Esophagus squamous epithelium (tissue), 5 donors: ENCODE measurements around the gene AOPEP. TPM values are rescaled to one million over a fixed set of nuclear protein-coding genes. Genes with fewer than 3 reads are reported as not detected.

ENCODE experiments used
- DNase-seq: peaks from one replicate; lab custom pipeline; 2025; lab: John Stamatoyannopoulos, UW
- H3K27ac ChIP-seq, 4 donors: fragments of 200-600 bp; sonication (generic); one replicate each; pipeline ENCODE4 v1.5.1; 2016 to 2019; ENCODE audit warnings: mild to moderate bottlenecking in 1 of 4
- H3K27me3 ChIP-seq, 4 donors: fragments of 200-600 bp; sonication (generic); 1 replicate in 3 of 4; 2 replicates in 1 of 4; pipeline versions ENCODE4 v1.5.1 to v1.6.0; 2017 to 2021; ENCODE audit warnings: antibody characterized with exemption in 1 of 4
- H3K36me3 ChIP-seq, 3 donors: fragments of 200-600 bp; sonication (generic); one replicate each; pipeline ENCODE4 v1.5.1; 2016 to 2019
- H3K4me1 ChIP-seq, 3 donors: fragments of 200-600 bp; sonication (generic); one replicate each; pipeline ENCODE4 v1.5.1; 2017 to 2019
- H3K4me3 ChIP-seq, 4 donors: fragments of 200-600 bp; sonication (generic); 1 replicate in 3 of 4; 2 replicates in 1 of 4; pipeline ENCODE4 v1.5.1; 2016 to 2019; ENCODE audit warnings: mild to moderate bottlenecking in 2 of 4, moderate library complexity in 1 of 4
- H3K9me3 ChIP-seq, 3 donors: fragments of 200-600 bp; sonication (generic); one replicate each; pipeline ENCODE4 v1.5.1; 2016 to 2019
- CTCF ChIP-seq, 6 experiments: fragments of 450-650 bp in 4 of 6; fragments of 200-600 bp in 2 of 6; sonication (generic) in 2 of 6; IDR thresholded peaks; one replicate each; pipeline ENCODE4 v1.5.1; 2016 to 2019; ENCODE audit warnings: antibody characterized with exemption in 6 of 6, mild to moderate bottlenecking in 4 of 6, moderate library complexity in 4 of 6
- POLR2A ChIP-seq, 4 donors: fragments of 450-650 bp; IDR thresholded peaks; one replicate each; pipeline ENCODE4 v1.6.1; 2017; ENCODE audit warnings: antibody characterized with exemption in 4 of 4, mild to moderate bottlenecking in 4 of 4, moderate library complexity in 3 of 4
- WGBS, 2 donors: methylation state at CpG; one replicate each; pipeline ENCODE4 v1.1.5; 2018; 5-methylcytosine and 5-hydroxymethylcytosine counted together
- intact Hi-C: fragments of 100-400 bp; cut with DNase I; formaldehyde crosslinking; loops from one replicate; pipeline ENCODE4 v1.15.0; 2022
- total RNA-seq, 4 donors: library from RNA; depleted of rRNA; stranded (reverse); fragments of >200 nt; gene quantifications; one replicate each; pipeline ENCODE4 v1.1.0, GENCODE V29; 2016
- donor health status: DM: yes; HTN: yes; CAD: no.

Gene AOPEP
- total RNA-seq, 4 donors from 2014 or later: 101 to 300 (median 115) TPM

GRCh38 chr9:94931740-94932139, 205.2 kb downstream of the AOPEP start:
- DNase-seq: no peak
- Histone ChIP-seq H3K36me3 (no peaks in the 10 kb centered on the region), H3K4me1 (peaks cover 0 to 32% (median 2%) of the 10 kb centered on the region in 3 donors), H3K9me3 (no peaks in the 10 kb centered on the region), H3K27me3 (no peaks in the 10 kb centered on the region), H3K4me3 (no peak overlapping the region), H3K27ac (no peak overlapping the region)
- TF ChIP-seq CTCF (IDR thresholded peaks at IDR 0.05): no peak
- TF ChIP-seq POLR2A (IDR thresholded peaks at IDR 0.05): no peak
- intact Hi-C loops: loop anchor here (10.0 kb wide), 1 partner anchor 137 kb away; no protein-coding TSS in a partner anchor
- WGBS, 2 donors: 67 to 89% methylated on average over 5 of the region's 5 CpGs

- no peak for DNase-seq
- no peaks in the 10 kb centered on the region for H3K27me3 ChIP-seq
- TF ChIP-seq POLR2A (IDR thresholded peaks at IDR 0.05) (no peak), CTCF (IDR thresholded peaks at IDR 0.05) (no peak)
- H3K4me3 ChIP-seq: no peak overlapping the region
- no peak overlapping the region for H3K27ac ChIP-seq
- no peaks in the 10 kb centered on the region for H3K9me3 ChIP-seq
- no peaks in the 10 kb centered on the region for H3K36me3 ChIP-seq
- intact Hi-C loops: loop anchor here (10.0 kb wide), 1 partner anchor 138 kb away; no protein-coding TSS in a partner anchor
- H3K4me1 ChIP-seq: peaks cover 8 to 35% (median 9%) of the 10 kb centered on the region in 3 donors
- WGBS, 2 donors: 81 to 89% methylated on average over 12 of the region's 12 CpGs
These were observed 206.4 kb downstream of the AOPEP start for GRCh38 chr9:94932652-94933510.

- no peak for DNase-seq
- H3K27ac ChIP-seq: no peak overlapping the region
- H3K4me3 ChIP-seq: no peak overlapping the region
- H3K27me3 ChIP-seq: no peaks in the 10 kb centered on the region
- WGBS, 2 donors: 86 to 93% methylated on average over 2 to 3 of the region's 3 CpGs
- H3K9me3 ChIP-seq: no peaks in the 10 kb centered on the region
- H3K36me3 ChIP-seq: no peaks in the 10 kb centered on the region
- TF ChIP-seq POLR2A (IDR thresholded peaks at IDR 0.05) (no peak), CTCF (IDR thresholded peaks at IDR 0.05) (no peak)
- peaks cover 10 to 33% (median 10%) of the 10 kb centered on the region in 3 donors for H3K4me1 ChIP-seq
- intact Hi-C loops: loop anchor here (10.0 kb wide), 1 partner anchor 139 kb away; no protein-coding TSS in a partner anchor
These were observed 207.0 kb downstream of the AOPEP start for GRCh38 chr9:94933511-94933828.

- Histone ChIP-seq H3K4me1 (peaks cover 10 to 19% (median 10%) of the 10 kb centered on the region in 3 donors), H3K27ac (no peak overlapping the region), H3K9me3 (no peaks in the 10 kb centered on the region), H3K27me3 (no peaks in the 10 kb centered on the region), H3K4me3 (no peak overlapping the region), H3K36me3 (no peaks in the 10 kb centered on the region)
- intact Hi-C loops: loop anchor here (10.0 kb wide), 1 partner anchor 140 kb away; no protein-coding TSS in a partner anchor
- no peak for DNase-seq
- 86 to 87% methylated on average over 8 to 9 of the region's 9 CpGs for WGBS, 2 donors
- TF ChIP-seq CTCF (IDR thresholded peaks at IDR 0.05): no peak
- TF ChIP-seq POLR2A (IDR thresholded peaks at IDR 0.05): no peak
These were observed 208.4 kb downstream of the AOPEP start for GRCh38 chr9:94934816-94935328.

- Histone ChIP-seq H3K9me3 (no peaks in the 10 kb centered on the region), H3K36me3 (no peaks in the 10 kb centered on the region), H3K4me3 (no peak overlapping the region), H3K4me1 (peaks cover 10 to 18% (median 10%) of the 10 kb centered on the region in 3 donors), H3K27ac (no peak overlapping the region), H3K27me3 (no peaks in the 10 kb centered on the region)
- TF ChIP-seq CTCF (IDR thresholded peaks at IDR 0.05) (no peak), POLR2A (IDR thresholded peaks at IDR 0.05) (no peak)
- intact Hi-C loops: loop anchor here (10.0 kb wide), 1 partner anchor 141 kb away; no protein-coding TSS in a partner anchor
- no peak for DNase-seq
- 88 to 95% methylated on average over 5 of the region's 6 CpGs for WGBS, 2 donors
These were observed 208.9 kb downstream of the AOPEP start for GRCh38 chr9:94935396-94935795.
